ENCODE measurements around the gene FZD1. TPM values are rescaled to one million over a fixed set of nuclear protein-coding genes. Genes with fewer than 3 reads are reported as not detected.

The FZD1 gene
- total RNA-seq, 1 experiment from 2014 or later: 2.7 TPM

DNA sequence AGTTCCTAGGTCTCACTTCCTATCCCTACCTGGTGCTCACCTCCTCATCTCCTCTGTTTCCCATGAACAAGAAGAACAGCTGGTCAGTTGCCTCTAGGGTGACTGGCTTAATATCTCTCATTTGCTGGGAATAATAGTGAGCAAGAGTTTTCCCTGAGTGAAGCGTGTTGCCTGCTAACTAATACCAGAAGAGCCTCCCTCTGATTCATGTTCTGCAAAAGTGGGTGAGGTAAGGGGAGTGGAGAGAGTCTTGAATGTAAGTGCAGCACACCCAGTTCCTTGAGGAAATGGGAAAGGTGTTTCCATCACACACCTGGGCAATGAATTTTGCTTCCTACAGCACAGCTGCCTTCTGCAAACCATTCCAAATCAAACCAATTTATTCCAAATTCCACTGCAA, 29.6 kb downstream of the FZD1 start:
- Histone ChIP-seq H3K36me3 (ENCODE audit: low read depth, low read length) (no peaks in the 10 kb centered on the region), H3F3A (ENCODE audit: low read length, unreplicated experiment) (no peaks in the 10 kb centered on the region), H3K4me1 (ENCODE audit: insufficient read depth, low read length) (no peaks in the 10 kb centered on the region; the same call in 1 of the 2 replicates), H2AFZ (ENCODE audit: low read length) (no peak overlapping the region), H3K27me3 (ENCODE audit: low read length) (peaks cover 16% of the 10 kb centered on the region), H3K9ac (ENCODE audit: low read length) (no peak overlapping the region), H3K27ac (ENCODE audit: low read length) (no peak overlapping the region), H3K4me2 (ENCODE audit: low read length) (no peak overlapping the region), H4K20me1 (ENCODE audit: low read length) (peaks cover 4% of the 10 kb centered on the region; the same call in 1 of the 2 replicates), H3K9me2 (replicated peaks; ENCODE audit: low read length) (no peaks in the 10 kb centered on the region), H3K9me3 (ENCODE audit: low read length) (no peaks in the 10 kb centered on the region), H3K4me3 (ENCODE audit: low read length) (no peak overlapping the region), H3K79me2 (ENCODE audit: low read length) (no peaks in the 10 kb centered on the region)
- intact Hi-C loops (cut with micrococcal nuclease): no loop called here
- TF ChIP-seq, protein P1, sequence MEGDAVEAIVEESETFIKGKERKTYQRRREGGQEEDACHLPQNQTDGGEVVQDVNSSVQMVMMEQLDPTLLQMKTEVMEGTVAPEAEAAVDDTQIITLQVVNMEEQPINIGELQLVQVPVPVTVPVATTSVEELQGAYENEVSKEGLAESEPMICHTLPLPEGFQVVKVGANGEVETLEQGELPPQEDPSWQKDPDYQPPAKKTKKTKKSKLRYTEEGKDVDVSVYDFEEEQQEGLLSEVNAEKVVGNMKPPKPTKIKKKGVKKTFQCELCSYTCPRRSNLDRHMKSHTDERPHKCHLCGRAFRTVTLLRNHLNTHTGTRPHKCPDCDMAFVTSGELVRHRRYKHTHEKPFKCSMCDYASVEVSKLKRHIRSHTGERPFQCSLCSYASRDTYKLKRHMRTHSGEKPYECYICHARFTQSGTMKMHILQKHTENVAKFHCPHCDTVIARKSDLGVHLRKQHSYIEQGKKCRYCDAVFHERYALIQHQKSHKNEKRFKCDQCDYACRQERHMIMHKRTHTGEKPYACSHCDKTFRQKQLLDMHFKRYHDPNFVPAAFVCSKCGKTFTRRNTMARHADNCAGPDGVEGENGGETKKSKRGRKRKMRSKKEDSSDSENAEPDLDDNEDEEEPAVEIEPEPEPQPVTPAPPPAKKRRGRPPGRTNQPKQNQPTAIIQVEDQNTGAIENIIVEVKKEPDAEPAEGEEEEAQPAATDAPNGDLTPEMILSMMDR (conservative IDR thresholded peaks at IDR 0.05; ENCODE audit: low read depth, low read length): no peak
- TF ChIP-seq EZH2 (IDR thresholded peaks at IDR 0.05; ENCODE audit: low read length, unreplicated experiment) (no peak), EZH2phosphoT487 (IDR thresholded peaks at IDR 0.05; ENCODE audit: borderline replicate concordance, low read length) (no peak)
- DNase-seq (no peak), ATAC-seq (no peak)
- ChIA-PET POLR2A (ENCODE audit: unreplicated experiment) (no interaction called here), CTCF (no interaction called here)
- BruUV-seq (replicated peaks): no TSS peak

DNA sequence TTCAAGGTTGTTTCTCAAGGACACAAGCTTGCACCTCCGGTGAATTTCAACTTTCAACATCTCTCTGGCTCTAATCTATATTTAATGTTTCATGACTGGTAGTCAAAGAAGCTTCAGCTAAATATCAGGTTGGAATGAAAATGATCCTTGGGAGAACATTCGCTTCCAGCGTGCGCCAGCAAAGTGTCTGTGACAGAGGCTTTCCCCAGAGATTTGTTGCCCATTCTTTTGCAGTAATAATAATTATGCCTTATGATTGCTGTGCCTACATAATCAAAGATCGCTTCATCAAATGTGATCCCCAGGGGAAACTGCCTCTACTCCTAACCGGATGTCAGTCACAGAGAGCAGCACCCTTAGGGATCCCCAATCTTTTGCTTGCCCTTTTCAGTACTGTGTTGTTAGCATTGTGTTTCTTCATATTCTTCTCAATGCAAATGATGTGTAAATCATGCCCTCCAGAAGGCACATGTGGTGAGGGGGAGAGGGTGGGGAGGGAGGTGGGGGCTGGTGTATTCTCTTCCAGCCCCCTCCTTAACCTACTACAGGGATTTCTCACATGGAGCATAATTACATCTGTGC, 30.5 kb downstream of the FZD1 start:
- intact Hi-C loops (cut with micrococcal nuclease): no loop called here
- peaks cover 25% of the 10 kb centered on the region for H3K27me3 ChIP-seq (ENCODE audit: low read length)
- H4K20me1 ChIP-seq (ENCODE audit: low read length): peaks cover 4% of the 10 kb centered on the region; the same call in 1 of the 2 replicates
- H3K4me2 ChIP-seq (ENCODE audit: low read length): no peak overlapping the region
- no TSS peak for BruUV-seq (replicated peaks)
- DNase-seq (no peak), ATAC-seq (no peak)
- no peaks in the 10 kb centered on the region; the same call in 1 of the 2 replicates for H3K4me1 ChIP-seq (ENCODE audit: insufficient read depth, low read length)
- no peak overlapping the region for H3K27ac ChIP-seq (ENCODE audit: low read length)
- no peak overlapping the region for H3K9ac ChIP-seq (ENCODE audit: low read length)
- H3K79me2 ChIP-seq (ENCODE audit: low read length): no peaks in the 10 kb centered on the region
- H3K9me2 ChIP-seq (replicated peaks; ENCODE audit: low read length): no peaks in the 10 kb centered on the region
- TF ChIP-seq, protein P1 (conservative IDR thresholded peaks at IDR 0.05; ENCODE audit: low read depth, low read length): no peak
- TF ChIP-seq EZH2 (IDR thresholded peaks at IDR 0.05; ENCODE audit: low read length, unreplicated experiment): no peak
- TF ChIP-seq EZH2phosphoT487 (IDR thresholded peaks at IDR 0.05; ENCODE audit: borderline replicate concordance, low read length): no peak
- H3K4me3 ChIP-seq (ENCODE audit: low read length): no peak overlapping the region
- H3K9me3 ChIP-seq (ENCODE audit: low read length): no peaks in the 10 kb centered on the region
- no peaks in the 10 kb centered on the region for H3F3A ChIP-seq (ENCODE audit: low read length, unreplicated experiment)
- POLR2A ChIA-PET (ENCODE audit: unreplicated experiment): no interaction called here
- no peaks in the 10 kb centered on the region for H3K36me3 ChIP-seq (ENCODE audit: low read depth, low read length)
- no peak overlapping the region for H2AFZ ChIP-seq (ENCODE audit: low read length)
- CTCF ChIA-PET: no interaction called here

DNA sequence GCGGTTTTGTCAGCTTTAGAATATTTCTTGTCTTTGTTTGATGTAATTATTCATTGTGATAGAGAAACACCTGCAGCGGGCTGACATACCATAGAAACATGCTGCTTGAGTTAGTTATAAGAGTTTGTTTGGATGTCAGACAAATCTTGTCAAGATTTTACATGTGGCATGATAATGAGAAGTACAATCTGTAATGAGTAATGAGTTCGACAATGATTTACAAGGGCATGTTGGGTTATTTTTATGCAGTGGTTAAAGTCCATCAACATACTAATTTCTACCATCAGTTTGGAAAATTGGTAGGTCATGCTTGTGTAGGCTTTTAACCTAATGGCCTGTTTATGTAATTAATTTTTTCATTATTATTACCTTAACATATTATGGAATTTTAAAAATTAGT, 31.3 kb downstream of the FZD1 start:
- BruUV-seq (replicated peaks): no TSS peak
- no peaks in the 10 kb centered on the region for H3K9me3 ChIP-seq (ENCODE audit: low read length)
- no peaks in the 10 kb centered on the region for H3K79me2 ChIP-seq (ENCODE audit: low read length)
- ChIA-PET POLR2A (ENCODE audit: unreplicated experiment) (no interaction called here), CTCF (interaction anchor here (0.6 kb wide), 1 partner anchor 8 kb away, joined by 3 read pairs; no protein-coding TSS in a partner anchor)
- DNase-seq (no peak), ATAC-seq (no peak)
- no peaks in the 10 kb centered on the region for H3F3A ChIP-seq (ENCODE audit: low read length, unreplicated experiment)
- no peaks in the 10 kb centered on the region for H3K36me3 ChIP-seq (ENCODE audit: low read depth, low read length)
- peaks cover 4% of the 10 kb centered on the region; the same call in 1 of the 2 replicates for H4K20me1 ChIP-seq (ENCODE audit: low read length)
- no peak overlapping the region for H3K9ac ChIP-seq (ENCODE audit: low read length)
- H2AFZ ChIP-seq (ENCODE audit: low read length): no peak overlapping the region
- TF ChIP-seq, protein P1 (conservative IDR thresholded peaks at IDR 0.05; ENCODE audit: low read depth, low read length): no peak
- TF ChIP-seq EZH2phosphoT487 (IDR thresholded peaks at IDR 0.05; ENCODE audit: borderline replicate concordance, low read length) (no peak), EZH2 (IDR thresholded peaks at IDR 0.05; ENCODE audit: low read length, unreplicated experiment) (no peak)
- H3K4me1 ChIP-seq (ENCODE audit: insufficient read depth, low read length): no peaks in the 10 kb centered on the region; the same call in 1 of the 2 replicates
- H3K4me3 ChIP-seq (ENCODE audit: low read length): no peak overlapping the region
- no peak overlapping the region for H3K4me2 ChIP-seq (ENCODE audit: low read length)
- H3K9me2 ChIP-seq (replicated peaks; ENCODE audit: low read length): no peaks in the 10 kb centered on the region
- no peak overlapping the region for H3K27ac ChIP-seq (ENCODE audit: low read length)
- intact Hi-C loops (cut with micrococcal nuclease): no loop called here
- peaks cover 32% of the 10 kb centered on the region for H3K27me3 ChIP-seq (ENCODE audit: low read length)
